GM23338 (cell line): Measurements from ENCODE around the gene SELENOV. TPM values are rescaled to one million over a fixed set of nuclear protein-coding genes. Genes with fewer than 3 reads are reported as not detected.

ENCODE experiments used
- ATAC-seq: fragments of 200-7000 bp; cut with Tn5 transposase; 3 replicates; pipeline ENCODE4 v1.9.1; 2020
- DNase-seq: peaks from one replicate; pipeline ENCODE4 v3.0.0-alpha.2; 2015; ENCODE audit warnings: low spot score
- H2AFZ ChIP-seq: fragments of 200-600 bp; sonication (generic); 2 replicates; pipeline ENCODE4 v1.8.0; 2016; ENCODE audit warnings: antibody characterized with exemption, mild to moderate bottlenecking, moderate library complexity
- H3F3A ChIP-seq: fragments of 200-600 bp; sonication (generic); replicated peaks from 2 replicates; pipeline ENCODE4 v1.8.0; 2017; ENCODE audit warnings: antibody characterized with exemption, mixed run types, low read depth
- H3K27ac ChIP-seq: fragments of 200-600 bp; sonication (generic); 2 replicates; pipeline ENCODE4 v1.6.1; 2016; ENCODE audit warnings: low read depth
- H3K27me3 ChIP-seq: fragments of 200-600 bp; sonication (generic); 2 replicates; pipeline ENCODE4 v1.8.0; 2016; ENCODE audit warnings: mild to moderate bottlenecking, mixed run types, moderate library complexity; ENCODE audit not compliant: insufficient read depth
- H3K36me3 ChIP-seq: fragments of 200-600 bp; sonication (generic); 2 replicates; pipeline ENCODE4 v1.8.0; 2016; ENCODE audit warnings: mild to moderate bottlenecking; ENCODE audit not compliant: insufficient read depth
- H3K4me1 ChIP-seq: fragments of 200-600 bp; sonication (generic); 2 replicates; pipeline ENCODE4 v1.8.0; 2016; ENCODE audit warnings: mild to moderate bottlenecking, moderate library complexity; ENCODE audit not compliant: insufficient read depth
- H3K4me2 ChIP-seq: fragments of 200-600 bp; sonication (generic); 2 replicates; pipeline ENCODE4 v1.7.1; 2017; ENCODE audit warnings: mixed run types
- H3K4me3 ChIP-seq: fragments of 200-600 bp; sonication (generic); 2 replicates; pipeline ENCODE4 v1.6.1; 2016; ENCODE audit warnings: mixed run types
- H3K79me2 ChIP-seq: fragments of 200-600 bp; sonication (generic); replicated peaks from 2 replicates; pipeline ENCODE4 v1.8.0; 2017; ENCODE audit warnings: mild to moderate bottlenecking; ENCODE audit not compliant: insufficient read depth
- H3K9me2 ChIP-seq: fragments of 200-600 bp; sonication (generic); 2 replicates; pipeline ENCODE4 v1.8.0; 2017; ENCODE audit not compliant: insufficient read depth
- H4K20me1 ChIP-seq: fragments of 200-600 bp; sonication (generic); replicated peaks from 2 replicates; pipeline ENCODE4 v1.8.0; 2017; ENCODE audit warnings: mild to moderate bottlenecking; ENCODE audit not compliant: insufficient read depth
- H3K27ac Mint-ChIP-seq: 2 replicates; pipeline ENCODE4 v1.8.0; 2020; ENCODE audit warnings: inconsistent platforms, mild to moderate bottlenecking, moderate library complexity, mixed read lengths
- H3K27me3 Mint-ChIP-seq: 3 replicates; pipeline ENCODE4 v1.8.0; 2022; ENCODE audit warnings: low read depth, mild to moderate bottlenecking, moderate library complexity, mixed read lengths, inconsistent platforms; ENCODE audit not compliant: insufficient read depth, poor library complexity
- H3K36me3 Mint-ChIP-seq: 3 replicates; pipeline ENCODE4 v1.8.0; 2021; ENCODE audit warnings: low read depth, mild to moderate bottlenecking, inconsistent platforms, moderate library complexity, mixed read lengths
- H3K4me1 Mint-ChIP-seq: 3 replicates; pipeline ENCODE4 v1.8.0; 2020; ENCODE audit warnings: mild to moderate bottlenecking, inconsistent platforms, mixed read lengths
- H3K4me3 Mint-ChIP-seq: 3 replicates; pipeline ENCODE4 v1.8.0; 2021; ENCODE audit warnings: moderate library complexity, mild to moderate bottlenecking, inconsistent platforms, mixed read lengths
- H3K9me3 Mint-ChIP-seq: 3 replicates; pipeline ENCODE4 v1.8.0; 2020; ENCODE audit warnings: moderate library complexity, mild to moderate bottlenecking, inconsistent platforms, mixed read lengths
- EZH2 ChIP-seq: fragments of 200-600 bp; sonication (generic); IDR thresholded peaks from one replicate; pipeline ENCODE4 v1.8.0; 2017; ENCODE audit warnings: antibody characterized with exemption, mild to moderate bottlenecking, low read depth; ENCODE audit not compliant: unreplicated experiment
- NANOG ChIP-seq: IDR thresholded peaks from 2 replicates; pipeline ENCODE4 v1.6.1; 2016; ENCODE audit warnings: antibody characterized with exemption, borderline replicate concordance
- REST ChIP-seq: IDR thresholded peaks from one replicate; pipeline ENCODE4 v1.6.1; 2018; ENCODE audit warnings: antibody characterized with exemption; ENCODE audit not compliant: unreplicated experiment
- ZNF114 ChIP-seq: fragments of 250-450 bp; sonication (Bioruptor Pico); IDR thresholded peaks from 2 replicates; pipeline ENCODE4 v1.5.0; 2020; ENCODE audit warnings: mild to moderate bottlenecking, moderate library complexity
- ZNF462 ChIP-seq: fragments of 250-450 bp; sonication (Bioruptor Pico); IDR thresholded peaks from 2 replicates; pipeline ENCODE4 v1.5.0; 2020; ENCODE audit warnings: mild to moderate bottlenecking, moderate library complexity
- polyA plus RNA-seq: library from polyadenylated mRNA; unstranded; fragments of >200 nt; fragmentation: Nextera tagmentation; extraction: Ambion mirVana; gene quantifications from 2 replicates; pipeline ENCODE4 v1.2.1, GENCODE V29; 2016
- total RNA-seq: library from RNA; depleted of rRNA; stranded (reverse); fragments of >200 nt; shearing (Covaris generic); gene quantifications from 2 replicates; pipeline ENCODE4 v1.2.3, GENCODE V29; 2014

SELENOV gene
- total and polyA plus RNA-seq, 2 experiments from 2014 or later, result 8.0 to 8.7 TPM

GRCh38 chr19:39512988-39513387 is 2.0 kb upstream of the SELENOV start (continued):
- TF ChIP-seq ZNF462, result no peak
- no peak for TF ChIP-seq EZH2

- Mint-ChIP-seq H3K9me3 (peaks cover 9% of the 10 kb centered on the region; the same call in 2 of the 3 replicates), H3K27ac (peak overlapping the region; percentile 92), H3K4me3 (peak overlapping the region; percentile 88), H3K36me3 (peaks cover 25% of the 10 kb centered on the region), H3K4me1 (peaks cover 25% of the 10 kb centered on the region), H3K27me3 (peaks cover 31% of the 10 kb centered on the region)
- H3F3A ChIP-seq, result 0 out of 2 replicates have a peak, but pooled peaks cover 11% of the 10 kb centered on the region
- ATAC-seq (peak; percentile 82), DNase-seq (peak; percentile 95)
- H3K79me2 ChIP-seq, result peaks cover 16% of the 10 kb centered on the region
- H3K27ac ChIP-seq, result peak overlapping the region; percentile 92
- H4K20me1 ChIP-seq, result 0 out of 2 replicates have a peak, but pooled peaks cover 4% of the 10 kb centered on the region
- peak overlapping the region; percentile 99 for H3K4me3 ChIP-seq
- peak overlapping the region; percentile 97 for H2AFZ ChIP-seq
- peaks cover 17% of the 10 kb centered on the region for H3K27me3 ChIP-seq
- no peaks in the 10 kb centered on the region for H3K36me3 ChIP-seq
- H3K9me2 ChIP-seq, result no peaks in the 10 kb centered on the region
- peak overlapping the region; percentile 94 for H3K4me2 ChIP-seq
- peaks cover 15% of the 10 kb centered on the region; the same call in 1 of the 2 replicates for H3K4me1 ChIP-seq
- TF ChIP-seq NANOG (no peak), REST (no peak), ZNF114 (CRISPR knock-in tag) (no peak)
Observed at GRCh38 chr19:39515551-39516191, 732 bp downstream of the SELENOV start.
